GM19035 (cell line): ENCODE measurements around the gene RNF181.
"Not testable (repeated sequence)": the region's sequence is repeated elsewhere in the genome, so short reads cannot be mapped to it uniquely, and the experiment has no call there.

Experiments used
- ATAC-seq: cut with Tn5 transposase; IDR thresholded peaks from one replicate; pipeline ENCODE4 v1.9.1; 2021; ENCODE audit not compliant: unreplicated experiment

Gene RNF181

GRCh38 chr2:85577063-85577385, 18.5 kb upstream of the RNF181 start:
- ATAC-seq: no peak

DNA sequence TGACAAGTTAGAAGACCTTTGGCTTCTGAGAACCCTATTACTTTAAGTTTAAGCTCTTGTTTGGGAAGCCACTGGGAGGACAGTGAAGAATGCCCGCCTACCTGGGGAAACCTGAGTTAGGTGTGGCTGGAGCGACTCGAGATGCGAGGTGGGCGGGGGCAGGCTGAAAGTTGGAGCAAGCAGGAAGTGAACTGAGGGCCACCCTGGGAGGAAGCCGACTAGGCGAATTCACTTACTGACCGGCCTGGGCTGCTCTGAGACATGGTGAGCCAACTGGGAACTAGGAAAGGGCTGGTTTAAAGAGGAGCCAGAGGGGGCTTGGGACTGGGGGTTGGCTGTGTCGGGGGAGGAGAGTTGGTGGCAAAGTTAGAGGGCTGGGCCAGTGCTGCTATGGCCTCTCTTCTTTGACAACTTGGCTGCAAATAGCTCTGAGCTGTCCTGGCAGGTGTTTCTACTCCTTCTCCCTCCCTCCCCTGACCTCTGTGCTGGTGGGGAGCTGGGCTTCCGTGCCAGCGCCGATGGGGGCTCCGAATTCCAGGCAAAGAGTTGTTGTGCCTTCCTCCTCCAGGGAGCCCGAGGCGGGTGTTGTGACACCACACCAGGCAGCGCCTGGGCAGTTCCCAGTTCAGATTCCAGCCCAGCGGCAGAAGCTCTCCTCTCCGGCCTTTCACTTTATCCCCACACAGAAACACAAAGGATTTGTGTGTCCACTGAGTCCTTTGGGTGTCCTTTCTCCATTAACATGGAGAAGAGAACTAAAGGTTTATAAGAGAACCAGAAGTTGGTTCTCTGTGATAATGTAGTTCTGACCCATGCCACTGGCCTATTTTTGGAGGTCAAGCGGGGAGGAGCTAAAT, 17.9 kb upstream of the RNF181 start, which contains the start of gene VAMP8:
Gene VAMP8 (plus strand): TSS at position 201 of the 857 bp plus-strand sequence. CDS start 61 bp downstream, at position 262.
- ATAC-seq: peak; percentile 77

DNA sequence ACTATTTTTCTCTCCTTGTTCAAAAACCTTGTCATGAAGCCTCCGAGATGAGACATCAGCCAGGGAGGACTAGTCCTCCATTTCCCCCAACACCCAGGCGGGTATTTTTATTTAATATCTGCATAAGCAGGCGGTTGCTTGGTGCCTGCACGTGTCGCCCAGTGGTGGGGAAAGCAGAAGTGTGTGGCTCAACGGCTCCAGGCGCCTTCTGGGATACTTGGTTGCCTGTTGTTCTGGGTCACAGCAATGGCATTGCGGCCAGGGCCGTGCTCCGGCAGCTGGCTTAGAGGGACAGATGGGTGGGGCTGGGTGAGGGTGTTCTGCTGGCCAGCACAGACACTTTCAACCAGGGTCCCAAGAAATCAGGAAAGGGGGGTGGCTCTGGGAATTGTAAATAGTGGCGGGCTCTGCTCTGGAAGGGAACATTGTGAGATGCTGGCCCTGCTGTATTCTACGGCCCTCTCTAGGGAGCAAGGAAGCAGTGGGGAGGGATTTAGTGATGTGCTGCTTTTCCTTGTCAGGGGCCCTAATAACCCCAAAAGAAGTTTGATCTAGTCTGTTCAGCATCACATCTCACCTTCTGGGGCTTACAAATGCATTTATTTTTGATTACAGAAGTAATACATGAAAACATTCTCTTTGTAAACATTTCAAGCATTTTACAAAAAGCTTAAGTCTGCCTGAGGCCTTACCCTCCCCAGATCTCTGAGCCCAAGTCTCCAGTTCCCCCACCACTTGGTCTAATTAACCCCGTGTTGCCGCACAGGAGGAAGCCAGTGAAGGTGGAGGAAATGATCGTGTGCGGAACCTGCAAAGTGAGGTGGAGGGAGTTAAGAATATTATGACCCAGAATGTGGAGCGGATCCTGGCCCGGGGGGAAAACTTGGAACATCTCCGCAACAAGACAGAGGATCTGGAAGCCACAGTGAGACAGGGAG, 17.0 kb upstream of the RNF181 start:
- ATAC-seq: peak; percentile 28

- no peak for ATAC-seq
Measured at GRCh38 chr2:85579266-85579935, 16.1 kb upstream of the RNF181 start.

GRCh38 chr2:85580206-85580605, 15.3 kb upstream of the RNF181 start:
- ATAC-seq: no peak

DNA sequence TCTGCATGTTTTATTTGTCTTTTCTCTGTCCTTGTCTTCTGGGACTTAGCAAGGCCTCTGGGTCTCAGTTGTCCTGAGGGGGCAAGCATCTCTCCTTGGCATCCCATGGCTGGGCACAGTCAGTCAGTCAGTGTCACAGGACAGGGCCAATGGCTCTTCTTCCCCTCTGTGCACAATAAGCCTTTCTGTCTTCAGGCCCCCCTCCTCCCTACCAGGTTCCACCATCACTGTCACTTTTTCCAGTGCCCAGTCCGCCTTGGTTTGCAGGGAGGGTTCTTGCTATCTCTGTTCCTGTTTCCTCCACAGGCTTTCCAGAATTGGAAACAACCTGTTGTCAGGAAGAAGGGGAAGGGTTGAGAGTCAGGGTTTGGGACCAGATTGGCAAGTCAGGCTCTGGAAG, 13.1 kb upstream of the RNF181 start:
- ATAC-seq: no peak

- peak; percentile 54 for ATAC-seq
Measured at GRCh38 chr2:85583667-85584353, 11.7 kb upstream of the RNF181 start.

DNA sequence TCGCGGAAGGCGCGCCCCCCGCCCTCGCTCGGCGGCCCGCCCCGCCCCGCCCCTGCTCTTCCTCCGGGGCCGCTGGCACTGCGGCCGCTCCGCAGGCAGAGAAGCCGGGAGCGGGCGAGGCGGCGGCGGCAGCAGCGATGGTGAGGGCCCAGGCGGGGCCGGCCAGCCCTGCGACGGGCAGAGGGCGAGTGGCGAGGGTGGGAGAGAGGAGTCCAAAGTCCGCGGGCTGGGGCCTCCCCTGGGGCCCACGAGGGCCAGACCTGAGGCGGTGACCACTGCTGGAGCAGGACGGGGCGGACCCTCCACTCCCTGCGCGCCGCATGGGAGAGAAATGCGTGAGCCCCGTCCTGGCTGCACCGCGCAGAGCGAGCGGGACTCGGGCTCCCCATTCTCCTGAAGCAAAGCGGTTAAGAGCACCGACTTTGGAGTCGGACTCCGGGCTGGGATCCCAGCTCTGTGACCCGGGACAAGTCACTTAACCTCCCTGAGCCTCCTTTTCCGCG, 11.1 kb upstream of the RNF181 start, which contains the start of gene VAMP5:
Gene VAMP5 (plus strand): TSS at position 78 of the 503 bp plus-strand sequence. CDS start 60 bp downstream, at position 138.
- peak; percentile 42 for ATAC-seq

GRCh38 chr2:85584857-85585780, 10.4 kb upstream of the RNF181 start:
- ATAC-seq: peak; percentile 42

GRCh38 chr2:85585781-85586105, 9.8 kb upstream of the RNF181 start:
- no peak for ATAC-seq

DNA sequence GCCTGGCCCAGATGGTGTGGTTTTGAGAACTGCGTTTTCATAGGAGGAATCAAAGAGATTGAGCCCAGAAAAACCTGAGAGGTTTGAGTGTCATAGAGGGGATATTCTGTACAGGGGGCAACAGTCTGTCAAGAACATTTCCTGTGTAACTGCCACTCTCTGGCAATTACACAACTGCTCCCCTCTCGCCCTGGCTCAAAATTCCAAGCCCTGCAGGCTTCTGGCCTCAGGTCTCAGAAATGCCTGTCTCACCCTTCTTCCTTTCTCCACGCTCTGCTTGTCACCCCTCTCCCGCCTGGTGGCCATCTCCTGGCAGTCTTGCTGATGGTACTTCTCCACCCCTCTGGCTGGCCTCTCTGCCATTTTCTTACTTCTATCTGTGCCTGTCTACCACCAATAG, 7.3 kb upstream of the RNF181 start:
- no peak for ATAC-seq

DNA sequence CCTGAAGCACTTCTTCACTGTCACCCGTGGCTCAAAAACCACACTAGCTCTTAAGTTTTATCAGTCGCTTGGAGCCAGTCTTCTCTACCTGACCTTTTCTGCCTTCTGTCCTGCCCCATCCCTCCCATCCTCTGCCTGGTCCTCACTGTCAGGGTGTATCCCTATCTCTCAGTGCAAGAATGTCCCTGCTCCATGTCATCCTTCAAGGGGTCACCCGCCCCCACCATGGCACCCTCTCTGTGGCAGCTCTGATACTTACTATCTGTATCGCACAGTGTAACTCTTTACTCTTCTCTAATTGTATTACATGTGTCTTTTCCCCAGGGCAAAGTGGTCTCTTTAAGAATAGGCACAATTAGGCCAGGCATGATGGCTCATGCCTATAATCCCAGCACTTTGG, 6.9 kb upstream of the RNF181 start:
- no peak for ATAC-seq

- ATAC-seq: no peak
Measured at GRCh38 chr2:85589181-85589580, 6.4 kb upstream of the RNF181 start.

DNA sequence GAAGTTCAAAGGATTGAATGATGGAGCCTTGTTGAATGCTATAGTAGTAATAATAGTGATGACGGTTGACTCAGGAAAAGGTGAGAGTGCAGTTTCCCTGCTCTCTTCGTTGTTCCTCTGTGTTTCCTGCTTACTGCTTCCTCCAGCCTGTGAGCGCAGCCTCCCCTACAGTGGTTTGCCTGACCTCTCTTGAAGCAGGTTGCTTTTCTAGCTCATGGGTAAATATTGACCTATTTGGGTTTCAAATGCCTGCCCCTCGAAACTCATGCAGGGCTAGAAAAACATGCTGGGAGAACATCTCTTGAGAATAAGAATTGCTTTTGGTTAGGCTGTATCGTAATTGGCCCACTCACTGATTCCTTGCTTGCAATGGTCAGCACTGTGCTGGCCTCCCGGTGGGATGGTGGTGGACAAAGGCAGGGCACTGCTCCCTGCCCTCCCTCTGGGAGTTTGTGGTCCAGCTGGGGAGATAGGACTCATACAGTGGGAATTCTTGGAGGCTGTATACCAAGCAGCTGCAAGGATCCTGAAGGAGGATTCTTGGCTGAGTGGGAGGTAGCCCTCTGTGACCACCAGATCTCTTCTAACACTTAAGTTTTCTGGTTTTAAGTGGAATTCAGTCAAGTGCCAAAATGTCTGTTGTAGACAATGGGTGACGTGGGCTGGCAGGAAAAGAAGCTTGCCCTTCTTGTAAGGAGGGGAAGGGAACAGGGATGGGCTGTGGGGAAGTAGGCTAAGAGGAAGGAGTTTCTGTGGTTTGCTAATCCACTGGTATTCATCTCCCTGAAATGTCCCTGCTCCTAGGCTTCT, 5.4 kb upstream of the RNF181 start:
- ATAC-seq: no peak

- ATAC-seq: no peak
Measured at GRCh38 chr2:85590950-85591349, 4.6 kb upstream of the RNF181 start.

DNA sequence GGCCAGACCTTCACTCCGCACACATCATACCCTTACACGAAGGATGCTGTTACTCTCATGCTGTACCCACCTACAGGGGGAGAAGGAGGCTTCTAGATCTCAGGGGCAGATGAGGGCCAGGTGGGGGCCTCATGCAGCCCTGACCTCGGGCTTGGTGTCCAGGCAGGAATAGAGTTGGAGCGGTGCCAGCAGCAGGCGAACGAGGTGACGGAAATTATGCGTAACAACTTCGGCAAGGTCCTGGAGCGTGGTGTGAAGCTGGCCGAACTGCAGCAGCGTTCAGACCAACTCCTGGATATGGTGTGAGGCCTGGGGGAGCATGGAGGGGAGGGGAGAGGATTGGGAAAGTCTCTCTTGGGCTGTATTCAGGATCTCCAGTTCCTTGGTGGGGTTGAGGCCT, 4.0 kb upstream of the RNF181 start:
- no peak for ATAC-seq

- not testable (repeated sequence) for ATAC-seq
Measured at GRCh38 chr2:85592299-85592698, 3.2 kb upstream of the RNF181 start.

DNA sequence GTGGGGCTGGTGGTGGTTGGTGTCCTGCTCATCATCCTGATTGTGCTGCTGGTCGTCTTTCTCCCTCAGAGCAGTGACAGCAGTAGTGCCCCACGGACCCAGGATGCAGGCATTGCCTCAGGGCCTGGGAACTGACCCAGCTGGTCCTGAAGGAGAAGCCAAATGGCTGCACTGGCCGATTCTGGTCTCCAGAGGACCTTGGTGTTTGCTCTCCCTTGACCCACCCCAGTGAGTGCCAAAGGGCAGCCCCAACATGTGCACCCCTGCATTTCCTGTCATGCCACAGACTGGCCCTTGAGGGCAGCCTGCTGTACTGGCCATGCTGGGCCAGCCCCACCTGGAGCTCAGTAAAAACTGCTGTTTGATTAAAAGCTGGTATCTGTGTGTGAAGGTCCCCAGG, 2.5 kb upstream of the RNF181 start:
- no peak for ATAC-seq
